ENCODE measurements around the gene PGGHG. TPM values are rescaled to one million over a fixed set of nuclear protein-coding genes. Genes with fewer than 3 reads are reported as not detected.

The PGGHG gene
- total and polyA plus RNA-seq, 2 of the 13 experiments (the other 11 are each of a cell fraction or from before 2014, with no cell fraction given) = 5.9 to 14.8 TPM

GRCh38 chr11:287821-288477 is 977 bp upstream of the PGGHG start (continued):
- TF ChIP-seq, protein P1, sequence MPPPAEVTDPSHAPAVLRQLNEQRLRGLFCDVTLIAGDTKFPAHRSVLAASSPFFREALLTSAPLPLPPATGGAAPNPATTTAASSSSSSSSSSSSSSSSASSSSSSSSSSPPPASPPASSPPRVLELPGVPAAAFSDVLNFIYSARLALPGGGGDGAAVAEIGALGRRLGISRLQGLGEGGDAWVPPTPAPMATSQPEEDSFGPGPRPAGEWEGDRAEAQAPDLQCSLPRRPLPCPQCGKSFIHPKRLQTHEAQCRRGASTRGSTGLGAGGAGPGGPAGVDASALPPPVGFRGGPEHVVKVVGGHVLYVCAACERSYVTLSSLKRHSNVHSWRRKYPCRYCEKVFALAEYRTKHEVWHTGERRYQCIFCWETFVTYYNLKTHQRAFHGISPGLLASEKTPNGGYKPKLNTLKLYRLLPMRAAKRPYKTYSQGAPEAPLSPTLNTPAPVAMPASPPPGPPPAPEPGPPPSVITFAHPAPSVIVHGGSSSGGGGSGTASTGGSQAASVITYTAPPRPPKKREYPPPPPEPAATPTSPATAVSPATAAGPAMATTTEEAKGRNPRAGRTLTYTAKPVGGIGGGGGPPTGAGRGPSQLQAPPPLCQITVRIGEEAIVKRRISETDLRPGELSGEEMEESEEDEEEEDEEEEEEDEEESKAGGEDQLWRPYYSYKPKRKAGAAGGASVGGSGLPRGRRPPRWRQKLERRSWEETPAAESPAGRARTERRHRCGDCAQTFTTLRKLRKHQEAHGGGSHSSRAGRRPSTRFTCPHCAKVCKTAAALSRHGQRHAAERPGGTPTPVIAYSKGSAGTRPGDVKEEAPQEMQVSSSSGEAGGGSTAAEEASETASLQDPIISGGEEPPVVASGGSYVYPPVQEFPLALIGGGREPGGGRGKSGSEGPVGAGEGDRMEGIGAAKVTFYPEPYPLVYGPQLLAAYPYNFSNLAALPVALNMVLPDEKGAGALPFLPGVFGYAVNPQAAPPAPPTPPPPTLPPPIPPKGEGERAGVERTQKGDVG (CRISPR knock-in tag; IDR thresholded peaks at IDR 0.05; ENCODE audit: borderline replicate concordance) = no peak
- TF ChIP-seq SKI (IDR thresholded peaks at IDR 0.05; ENCODE audit: partially characterized antibody) = no peak
- no peak for TF ChIP-seq ZBTB20 (CRISPR knock-in tag; IDR thresholded peaks at IDR 0.05; ENCODE audit: borderline replicate concordance, low read depth)
- TF ChIP-seq ZMAT3 (CRISPR knock-in tag; conservative IDR thresholded peaks at IDR 0.05) = no peak
- no peak for TF ChIP-seq ZNF484 (CRISPR knock-in tag; IDR thresholded peaks at IDR 0.05; ENCODE audit: borderline replicate concordance, low read depth)
- no peak for TF ChIP-seq ZMAT5 (CRISPR knock-in tag; IDR thresholded peaks at IDR 0.05; ENCODE audit: borderline replicate concordance, low read depth)
- TF ChIP-seq SKIL (CRISPR knock-in tag; IDR thresholded peaks at IDR 0.05; ENCODE audit: borderline replicate concordance) = no peak
- TF ChIP-seq ZNF788 (CRISPR knock-in tag; IDR thresholded peaks at IDR 0.05; ENCODE audit: borderline replicate concordance) = no peak
- TF ChIP-seq, protein P2, sequence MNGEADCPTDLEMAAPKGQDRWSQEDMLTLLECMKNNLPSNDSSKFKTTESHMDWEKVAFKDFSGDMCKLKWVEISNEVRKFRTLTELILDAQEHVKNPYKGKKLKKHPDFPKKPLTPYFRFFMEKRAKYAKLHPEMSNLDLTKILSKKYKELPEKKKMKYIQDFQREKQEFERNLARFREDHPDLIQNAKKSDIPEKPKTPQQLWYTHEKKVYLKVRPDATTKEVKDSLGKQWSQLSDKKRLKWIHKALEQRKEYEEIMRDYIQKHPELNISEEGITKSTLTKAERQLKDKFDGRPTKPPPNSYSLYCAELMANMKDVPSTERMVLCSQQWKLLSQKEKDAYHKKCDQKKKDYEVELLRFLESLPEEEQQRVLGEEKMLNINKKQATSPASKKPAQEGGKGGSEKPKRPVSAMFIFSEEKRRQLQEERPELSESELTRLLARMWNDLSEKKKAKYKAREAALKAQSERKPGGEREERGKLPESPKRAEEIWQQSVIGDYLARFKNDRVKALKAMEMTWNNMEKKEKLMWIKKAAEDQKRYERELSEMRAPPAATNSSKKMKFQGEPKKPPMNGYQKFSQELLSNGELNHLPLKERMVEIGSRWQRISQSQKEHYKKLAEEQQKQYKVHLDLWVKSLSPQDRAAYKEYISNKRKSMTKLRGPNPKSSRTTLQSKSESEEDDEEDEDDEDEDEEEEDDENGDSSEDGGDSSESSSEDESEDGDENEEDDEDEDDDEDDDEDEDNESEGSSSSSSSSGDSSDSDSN (CRISPR knock-in tag; IDR thresholded peaks at IDR 0.05) = peak; percentile 49; the same call in 1 of the 2 replicates
- no peak for TF ChIP-seq REXO4 (CRISPR knock-in tag; IDR thresholded peaks at IDR 0.05; ENCODE audit: borderline replicate concordance)
- no peak for TF ChIP-seq ZNF329 (CRISPR knock-in tag; IDR thresholded peaks at IDR 0.05; ENCODE audit: low read depth)
- no peak for TF ChIP-seq ZNF326 (CRISPR knock-in tag; IDR thresholded peaks at IDR 0.05; ENCODE audit: borderline replicate concordance)
- TF ChIP-seq MTF2 (CRISPR knock-in tag; IDR thresholded peaks at IDR 0.05; ENCODE audit: borderline replicate concordance) = peak; percentile 87
- no peak for TF ChIP-seq ELF1 (CRISPR knock-in tag; IDR thresholded peaks at IDR 0.05)
- no peak for TF ChIP-seq GLI4 (CRISPR knock-in tag; IDR thresholded peaks at IDR 0.05; ENCODE audit: borderline replicate concordance)
- TF ChIP-seq, protein P3, sequence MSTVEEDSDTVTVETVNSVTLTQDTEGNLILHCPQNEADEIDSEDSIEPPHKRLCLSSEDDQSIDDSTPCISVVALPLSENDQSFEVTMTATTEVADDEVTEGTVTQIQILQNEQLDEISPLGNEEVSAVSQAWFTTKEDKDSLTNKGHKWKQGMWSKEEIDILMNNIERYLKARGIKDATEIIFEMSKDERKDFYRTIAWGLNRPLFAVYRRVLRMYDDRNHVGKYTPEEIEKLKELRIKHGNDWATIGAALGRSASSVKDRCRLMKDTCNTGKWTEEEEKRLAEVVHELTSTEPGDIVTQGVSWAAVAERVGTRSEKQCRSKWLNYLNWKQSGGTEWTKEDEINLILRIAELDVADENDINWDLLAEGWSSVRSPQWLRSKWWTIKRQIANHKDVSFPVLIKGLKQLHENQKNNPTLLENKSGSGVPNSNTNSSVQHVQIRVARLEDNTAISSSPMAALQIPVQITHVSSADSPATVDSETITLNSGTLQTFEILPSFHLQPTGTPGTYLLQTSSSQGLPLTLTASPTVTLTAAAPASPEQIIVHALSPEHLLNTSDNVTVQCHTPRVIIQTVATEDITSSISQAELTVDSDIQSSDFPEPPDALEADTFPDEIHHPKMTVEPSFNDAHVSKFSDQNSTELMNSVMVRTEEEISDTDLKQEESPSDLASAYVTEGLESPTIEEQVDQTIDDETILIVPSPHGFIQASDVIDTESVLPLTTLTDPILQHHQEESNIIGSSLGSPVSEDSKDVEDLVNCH (CRISPR knock-in tag; IDR thresholded peaks at IDR 0.05) = no peak
- TF ChIP-seq ZNF724P (CRISPR knock-in tag; IDR thresholded peaks at IDR 0.05; ENCODE audit: borderline replicate concordance) = no peak
- TF ChIP-seq ZSCAN31 (CRISPR knock-in tag; IDR thresholded peaks at IDR 0.05; ENCODE audit: low read depth) = no peak
